ENCODE data around the gene FEZF1.

GRCh38 chr7:122343601-122344302, 39.2 kb upstream of the FEZF1 start:
- no peak for TF ChIP-seq RAD21 (IDR thresholded peaks at IDR 0.05)
- TF ChIP-seq JUND (IDR thresholded peaks at IDR 0.05) = no peak

Data from liver (tissue), 2 donors.